SK-N-SH treated with all-trans-retinoic acid at 6 μM for 48 hours (cell line): Measurements from ENCODE around the gene DMD.

Source experiments
- ATAC-seq: fragments of 200-7000 bp; cut with Tn5 transposase; 3 replicates; pipeline ENCODE4 v1.9.1; 2020; ENCODE audit warnings: mild to moderate bottlenecking, moderate library complexity
- ARNTL ChIP-seq: fragments of 450-650 bp; formaldehyde crosslinking; IDR thresholded peaks from 2 replicates; pipeline ENCODE4 v1.5.0; 2020; ENCODE audit warnings: low read depth, mild to moderate bottlenecking, moderate library complexity, borderline replicate concordance
- BACH2 ChIP-seq: fragments of 250-450 bp; sonication (Bioruptor Pico); IDR thresholded peaks from 2 replicates; pipeline ENCODE4 v1.9.0; 2021; ENCODE audit warnings: mild to moderate bottlenecking, borderline replicate concordance
- CSDC2 ChIP-seq: fragments of 250-450 bp; sonication (Bioruptor Pico); IDR thresholded peaks from 2 replicates; pipeline ENCODE4 v1.5.0; 2020; ENCODE audit warnings: mild to moderate bottlenecking, moderate library complexity
- ESRRG ChIP-seq: fragments of 250-450 bp; sonication (Bioruptor Pico); IDR thresholded peaks from 2 replicates; pipeline ENCODE4 v1.6.1; 2021; ENCODE audit warnings: mild to moderate bottlenecking
- GLIS3 ChIP-seq: fragments of 250-450 bp; sonication (Bioruptor Pico); IDR thresholded peaks from 2 replicates; pipeline ENCODE4 v1.5.0; 2020; ENCODE audit warnings: mild to moderate bottlenecking, moderate library complexity
- ISL1 ChIP-seq: fragments of 250-450 bp; sonication (Bioruptor Pico); IDR thresholded peaks from 2 replicates; pipeline ENCODE4 v2.1.2; 2022; ENCODE audit warnings: mild to moderate bottlenecking, moderate library complexity
- OSR1 ChIP-seq: fragments of 250-450 bp; sonication (Bioruptor Pico); IDR thresholded peaks from 2 replicates; pipeline ENCODE4 v1.8.0; 2022; ENCODE audit warnings: moderate library complexity, mild to moderate bottlenecking, inconsistent platforms
- PPARA ChIP-seq: fragments of 250-450 bp; sonication (Bioruptor Pico); IDR thresholded peaks from 2 replicates; pipeline ENCODE4 v1.5.0; 2020; ENCODE audit warnings: mild to moderate bottlenecking, borderline replicate concordance
- SNAI2 ChIP-seq: fragments of 250-450 bp; sonication (Bioruptor Pico); IDR thresholded peaks from 2 replicates; pipeline ENCODE4 v1.5.0; 2020; ENCODE audit warnings: mild to moderate bottlenecking, moderate library complexity
- TCF4 ChIP-seq: fragments of 250-450 bp; sonication (Bioruptor Pico); IDR thresholded peaks from 2 replicates; pipeline ENCODE4 v1.8.0; 2021; ENCODE audit warnings: mild to moderate bottlenecking, moderate library complexity, borderline replicate concordance
- TOX ChIP-seq: fragments of 250-450 bp; sonication (Bioruptor Pico); IDR thresholded peaks from 2 replicates; pipeline ENCODE4 v1.8.0; 2021; ENCODE audit warnings: mild to moderate bottlenecking, moderate library complexity, borderline replicate concordance
- ZFP3 ChIP-seq: fragments of 250-450 bp; sonication (Bioruptor Pico); IDR thresholded peaks from 2 replicates; pipeline ENCODE4 v1.5.0; 2020; ENCODE audit warnings: mild to moderate bottlenecking, moderate library complexity
- ZNF70 ChIP-seq: fragments of 450-650 bp; formaldehyde crosslinking; IDR thresholded peaks from 2 replicates; pipeline ENCODE4 v1.5.0; 2020; ENCODE audit warnings: mild to moderate bottlenecking, moderate library complexity
- ZNF8 ChIP-seq: fragments of 450-650 bp; formaldehyde crosslinking; IDR thresholded peaks from 2 replicates; pipeline ENCODE4 v1.5.0; 2020; ENCODE audit warnings: mild to moderate bottlenecking, moderate library complexity
- TF ChIP-seq, protein P1 (sequence below): fragments of 250-450 bp; sonication (Bioruptor Pico); IDR thresholded peaks from 2 replicates; pipeline ENCODE4 v1.8.0; 2021; ENCODE audit warnings: low read depth, mild to moderate bottlenecking, moderate library complexity, borderline replicate concordance
- TF ChIP-seq, protein P2 (sequence below): fragments of 250-450 bp; sonication (Bioruptor Pico); IDR thresholded peaks from 2 replicates; pipeline ENCODE4 v1.5.1; 2021; ENCODE audit warnings: mild to moderate bottlenecking, moderate library complexity
- TF ChIP-seq, protein P3 (sequence below): fragments of 250-450 bp; sonication (Bioruptor Pico); IDR thresholded peaks from 2 replicates; pipeline ENCODE4 v1.5.0; 2020; ENCODE audit warnings: mild to moderate bottlenecking, moderate library complexity
- TF ChIP-seq, protein P4 (sequence below): fragments of 250-450 bp; sonication (Bioruptor Pico); IDR thresholded peaks from 2 replicates; pipeline ENCODE4 v1.5.1; 2020; ENCODE audit warnings: low read depth, mild to moderate bottlenecking, moderate library complexity
- TF ChIP-seq, protein P5 (sequence below): fragments of 250-450 bp; sonication (Bioruptor Pico); IDR thresholded peaks from 2 replicates; pipeline ENCODE4 v1.8.0; 2020; ENCODE audit warnings: mild to moderate bottlenecking, moderate library complexity, borderline replicate concordance

The DMD gene

DNA sequence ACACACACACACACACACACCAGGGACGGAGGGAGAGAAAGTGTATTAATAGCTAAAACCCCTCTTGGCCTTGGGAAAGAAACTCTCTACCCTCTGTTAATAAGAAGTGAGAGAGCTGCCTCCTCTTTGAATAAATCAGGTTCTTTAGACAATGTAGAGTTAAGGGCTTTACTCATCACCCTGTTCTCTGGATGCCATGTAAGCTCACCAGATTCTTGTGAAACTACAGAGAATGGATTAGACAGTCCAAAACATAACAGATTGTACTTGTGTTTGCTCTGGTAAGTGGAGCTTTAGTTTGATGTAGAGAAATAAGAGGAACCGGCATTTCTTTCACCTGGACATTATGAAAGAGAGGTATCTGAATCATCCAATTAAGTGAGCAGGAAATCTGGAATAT is 263.2 kb downstream of the DMD start:
- ATAC-seq, result no peak
- TF ChIP-seq ARNTL (CRISPR knock-in tag), result no peak
- no peak for TF ChIP-seq BACH2
- no peak for TF ChIP-seq ZNF8
- TF ChIP-seq ZFP3 (CRISPR knock-in tag), result no peak
- TF ChIP-seq, protein P1, sequence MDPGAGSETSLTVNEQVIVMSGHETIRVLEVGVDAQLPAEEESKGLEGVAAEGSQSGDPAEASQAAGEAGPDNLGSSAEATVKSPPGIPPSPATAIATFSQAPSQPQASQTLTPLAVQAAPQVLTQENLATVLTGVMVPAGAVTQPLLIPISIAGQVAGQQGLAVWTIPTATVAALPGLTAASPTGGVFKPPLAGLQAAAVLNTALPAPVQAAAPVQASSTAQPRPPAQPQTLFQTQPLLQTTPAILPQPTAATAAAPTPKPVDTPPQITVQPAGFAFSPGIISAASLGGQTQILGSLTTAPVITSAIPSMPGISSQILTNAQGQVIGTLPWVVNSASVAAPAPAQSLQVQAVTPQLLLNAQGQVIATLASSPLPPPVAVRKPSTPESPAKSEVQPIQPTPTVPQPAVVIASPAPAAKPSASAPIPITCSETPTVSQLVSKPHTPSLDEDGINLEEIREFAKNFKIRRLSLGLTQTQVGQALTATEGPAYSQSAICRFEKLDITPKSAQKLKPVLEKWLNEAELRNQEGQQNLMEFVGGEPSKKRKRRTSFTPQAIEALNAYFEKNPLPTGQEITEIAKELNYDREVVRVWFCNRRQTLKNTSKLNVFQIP (CRISPR knock-in tag), result no peak
- TF ChIP-seq TOX (CRISPR knock-in tag), result no peak
- no peak for TF ChIP-seq ESRRG (CRISPR knock-in tag)
- TF ChIP-seq, all 23 proteins: peak for 0

DNA sequence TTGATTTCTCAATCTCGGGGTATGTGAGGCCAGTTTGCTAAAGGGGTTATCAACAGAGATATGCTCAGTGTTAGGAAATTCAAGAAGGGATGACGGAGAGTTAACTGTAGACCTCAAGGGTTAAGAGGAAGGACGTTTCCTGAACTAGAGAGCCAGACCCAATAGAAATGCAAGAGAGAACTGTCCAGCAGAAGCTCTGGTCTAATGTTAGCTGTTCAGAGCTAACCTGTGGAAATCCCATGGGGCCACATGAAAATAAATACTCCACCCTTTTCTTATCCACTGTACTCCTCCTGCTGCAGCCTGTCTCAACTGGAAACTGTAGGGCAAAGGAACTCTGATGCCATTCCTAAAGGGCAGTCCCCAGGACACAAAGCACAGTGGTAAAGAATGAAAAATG is 274.3 kb downstream of the DMD start:
- ATAC-seq, result no peak

More for the DNA sequence above, 274.3 kb downstream of the DMD start:
- TF ChIP-seq ESRRG (CRISPR knock-in tag) (no peak), ARNTL (CRISPR knock-in tag) (no peak), SNAI2 (CRISPR knock-in tag) (no peak), CSDC2 (CRISPR knock-in tag) (no peak), TOX (CRISPR knock-in tag) (no peak), OSR1 (no peak), ZFP3 (CRISPR knock-in tag) (no peak), GLIS3 (CRISPR knock-in tag) (no peak), TCF4 (CRISPR knock-in tag) (no peak), PPARA (no peak), ZNF70 (CRISPR knock-in tag) (no peak), ISL1 (no peak)
- TF ChIP-seq, protein P2, sequence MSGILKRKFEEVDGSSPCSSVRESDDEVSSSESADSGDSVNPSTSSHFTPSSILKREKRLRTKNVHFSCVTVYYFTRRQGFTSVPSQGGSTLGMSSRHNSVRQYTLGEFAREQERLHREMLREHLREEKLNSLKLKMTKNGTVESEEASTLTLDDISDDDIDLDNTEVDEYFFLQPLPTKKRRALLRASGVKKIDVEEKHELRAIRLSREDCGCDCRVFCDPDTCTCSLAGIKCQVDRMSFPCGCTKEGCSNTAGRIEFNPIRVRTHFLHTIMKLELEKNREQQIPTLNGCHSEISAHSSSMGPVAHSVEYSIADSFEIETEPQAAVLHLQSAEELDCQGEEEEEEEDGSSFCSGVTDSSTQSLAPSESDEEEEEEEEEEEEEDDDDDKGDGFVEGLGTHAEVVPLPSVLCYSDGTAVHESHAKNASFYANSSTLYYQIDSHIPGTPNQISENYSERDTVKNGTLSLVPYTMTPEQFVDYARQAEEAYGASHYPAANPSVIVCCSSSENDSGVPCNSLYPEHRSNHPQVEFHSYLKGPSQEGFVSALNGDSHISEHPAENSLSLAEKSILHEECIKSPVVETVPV (CRISPR knock-in tag), result no peak
- TF ChIP-seq, protein P3, sequence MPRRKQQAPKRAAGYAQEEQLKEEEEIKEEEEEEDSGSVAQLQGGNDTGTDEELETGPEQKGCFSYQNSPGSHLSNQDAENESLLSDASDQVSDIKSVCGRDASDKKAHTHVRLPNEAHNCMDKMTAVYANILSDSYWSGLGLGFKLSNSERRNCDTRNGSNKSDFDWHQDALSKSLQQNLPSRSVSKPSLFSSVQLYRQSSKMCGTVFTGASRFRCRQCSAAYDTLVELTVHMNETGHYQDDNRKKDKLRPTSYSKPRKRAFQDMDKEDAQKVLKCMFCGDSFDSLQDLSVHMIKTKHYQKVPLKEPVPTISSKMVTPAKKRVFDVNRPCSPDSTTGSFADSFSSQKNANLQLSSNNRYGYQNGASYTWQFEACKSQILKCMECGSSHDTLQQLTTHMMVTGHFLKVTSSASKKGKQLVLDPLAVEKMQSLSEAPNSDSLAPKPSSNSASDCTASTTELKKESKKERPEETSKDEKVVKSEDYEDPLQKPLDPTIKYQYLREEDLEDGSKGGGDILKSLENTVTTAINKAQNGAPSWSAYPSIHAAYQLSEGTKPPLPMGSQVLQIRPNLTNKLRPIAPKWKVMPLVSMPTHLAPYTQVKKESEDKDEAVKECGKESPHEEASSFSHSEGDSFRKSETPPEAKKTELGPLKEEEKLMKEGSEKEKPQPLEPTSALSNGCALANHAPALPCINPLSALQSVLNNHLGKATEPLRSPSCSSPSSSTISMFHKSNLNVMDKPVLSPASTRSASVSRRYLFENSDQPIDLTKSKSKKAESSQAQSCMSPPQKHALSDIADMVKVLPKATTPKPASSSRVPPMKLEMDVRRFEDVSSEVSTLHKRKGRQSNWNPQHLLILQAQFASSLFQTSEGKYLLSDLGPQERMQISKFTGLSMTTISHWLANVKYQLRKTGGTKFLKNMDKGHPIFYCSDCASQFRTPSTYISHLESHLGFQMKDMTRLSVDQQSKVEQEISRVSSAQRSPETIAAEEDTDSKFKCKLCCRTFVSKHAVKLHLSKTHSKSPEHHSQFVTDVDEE (CRISPR knock-in tag), result no peak
- TF ChIP-seq, protein P1 (CRISPR knock-in tag), result no peak
- TF ChIP-seq, protein P4, sequence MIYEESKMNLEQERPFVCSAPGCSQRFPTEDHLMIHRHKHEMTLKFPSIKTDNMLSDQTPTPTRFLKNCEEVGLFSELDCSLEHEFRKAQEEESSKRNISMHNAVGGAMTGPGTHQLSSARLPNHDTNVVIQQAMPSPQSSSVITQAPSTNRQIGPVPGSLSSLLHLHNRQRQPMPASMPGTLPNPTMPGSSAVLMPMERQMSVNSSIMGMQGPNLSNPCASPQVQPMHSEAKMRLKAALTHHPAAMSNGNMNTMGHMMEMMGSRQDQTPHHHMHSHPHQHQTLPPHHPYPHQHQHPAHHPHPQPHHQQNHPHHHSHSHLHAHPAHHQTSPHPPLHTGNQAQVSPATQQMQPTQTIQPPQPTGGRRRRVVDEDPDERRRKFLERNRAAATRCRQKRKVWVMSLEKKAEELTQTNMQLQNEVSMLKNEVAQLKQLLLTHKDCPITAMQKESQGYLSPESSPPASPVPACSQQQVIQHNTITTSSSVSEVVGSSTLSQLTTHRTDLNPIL, result no peak
- TF ChIP-seq, protein P5, sequence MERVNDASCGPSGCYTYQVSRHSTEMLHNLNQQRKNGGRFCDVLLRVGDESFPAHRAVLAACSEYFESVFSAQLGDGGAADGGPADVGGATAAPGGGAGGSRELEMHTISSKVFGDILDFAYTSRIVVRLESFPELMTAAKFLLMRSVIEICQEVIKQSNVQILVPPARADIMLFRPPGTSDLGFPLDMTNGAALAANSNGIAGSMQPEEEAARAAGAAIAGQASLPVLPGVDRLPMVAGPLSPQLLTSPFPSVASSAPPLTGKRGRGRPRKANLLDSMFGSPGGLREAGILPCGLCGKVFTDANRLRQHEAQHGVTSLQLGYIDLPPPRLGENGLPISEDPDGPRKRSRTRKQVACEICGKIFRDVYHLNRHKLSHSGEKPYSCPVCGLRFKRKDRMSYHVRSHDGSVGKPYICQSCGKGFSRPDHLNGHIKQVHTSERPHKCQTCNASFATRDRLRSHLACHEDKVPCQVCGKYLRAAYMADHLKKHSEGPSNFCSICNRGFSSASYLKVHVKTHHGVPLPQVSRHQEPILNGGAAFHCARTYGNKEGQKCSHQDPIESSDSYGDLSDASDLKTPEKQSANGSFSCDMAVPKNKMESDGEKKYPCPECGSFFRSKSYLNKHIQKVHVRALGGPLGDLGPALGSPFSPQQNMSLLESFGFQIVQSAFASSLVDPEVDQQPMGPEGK (CRISPR knock-in tag), result no peak
